ENCODE results near the gene LGALS7.

LGALS7 gene

GRCh38 chr19:38737921-38738737 is 35.2 kb downstream of the LGALS7 start:
- no peak for DNase-seq

GRCh38 chr19:38737281-38737865 is 35.9 kb downstream of the LGALS7 start:
- DNase-seq, result no peak

GRCh38 chr19:38736413-38737280 is 36.7 kb downstream of the LGALS7 start:
- DNase-seq, result peak in 1 of 2 experiments; percentile 42

- no peak for DNase-seq
These were observed 37.3 kb downstream of the LGALS7 start for GRCh38 chr19:38736036-38736412.

GRCh38 chr19:38735257-38735686 is 38.0 kb downstream of the LGALS7 start:
- DNase-seq, result no peak

- no peak for DNase-seq
These were observed 38.7 kb downstream of the LGALS7 start for GRCh38 chr19:38734426-38735256.

- DNase-seq, result no peak
These were observed 39.2 kb downstream of the LGALS7 start for GRCh38 chr19:38734176-38734425.

- no peak for DNase-seq
These were observed 39.7 kb downstream of the LGALS7 start for GRCh38 chr19:38733493-38734175.

GRCh38 chr19:38733241-38733492 is 40.1 kb downstream of the LGALS7 start:
- DNase-seq, result no peak

- no peak for DNase-seq
These were observed 41.5 kb downstream of the LGALS7 start for GRCh38 chr19:38731654-38732301.

- no peak for DNase-seq
These were observed 42.4 kb downstream of the LGALS7 start for GRCh38 chr19:38730731-38731589.

GRCh38 chr19:38730470-38730730 is 42.9 kb downstream of the LGALS7 start:
- no peak for DNase-seq

- DNase-seq, result peak in 1 of 2 experiments; percentile 55
These were observed 43.5 kb downstream of the LGALS7 start for GRCh38 chr19:38729653-38730469.

- no peak for DNase-seq
These were observed 44.4 kb downstream of the LGALS7 start for GRCh38 chr19:38728752-38729541.

GRCh38 chr19:38727868-38728660 is 45.3 kb downstream of the LGALS7 start:
- no peak for DNase-seq

- no peak for DNase-seq
These were observed 45.9 kb downstream of the LGALS7 start for GRCh38 chr19:38727306-38727867.

GRCh38 chr19:38726761-38727301 is 46.5 kb downstream of the LGALS7 start:
- DNase-seq, result no peak

GRCh38 chr19:38726284-38726673 is 47.0 kb downstream of the LGALS7 start:
- DNase-seq, result no peak

All from NCI-H446 (cell line).